Mucosa of stomach (tissue), 1 donor: ENCODE data around the gene CEP192.
A peak's percentile ranks its signal among the peaks of the same experiment; 100 is the strongest.

Experiments
- H3K27me3 ChIP-seq: one replicate; pipeline ENCODE4 v1.7.0; 2013; ENCODE audit warnings: mild to moderate bottlenecking, low read length; ENCODE audit not compliant: control insufficient read depth, insufficient read depth
- H3K36me3 ChIP-seq: one replicate; pipeline ENCODE4 v1.7.0; 2013; ENCODE audit warnings: low read length; ENCODE audit not compliant: control insufficient read depth, insufficient read depth
- H3K4me1 ChIP-seq: one replicate; pipeline ENCODE4 v1.7.0; 2013; ENCODE audit warnings: mild to moderate bottlenecking, low read length; ENCODE audit not compliant: control insufficient read depth, insufficient read depth
- H3K4me3 ChIP-seq: one replicate; pipeline ENCODE4 v1.7.0; 2013; ENCODE audit warnings: low read length
- H3K9ac ChIP-seq: one replicate; pipeline ENCODE4 v1.7.0; 2013; ENCODE audit warnings: mild to moderate bottlenecking, low read length, moderate library complexity
- H3K9me3 ChIP-seq: one replicate; pipeline ENCODE4 v1.7.0; 2013; ENCODE audit warnings: mild to moderate bottlenecking, low read length, moderate library complexity; ENCODE audit not compliant: control insufficient read depth
- donor health status: Pancreatic carcinoma.

CEP192 gene, protein sequence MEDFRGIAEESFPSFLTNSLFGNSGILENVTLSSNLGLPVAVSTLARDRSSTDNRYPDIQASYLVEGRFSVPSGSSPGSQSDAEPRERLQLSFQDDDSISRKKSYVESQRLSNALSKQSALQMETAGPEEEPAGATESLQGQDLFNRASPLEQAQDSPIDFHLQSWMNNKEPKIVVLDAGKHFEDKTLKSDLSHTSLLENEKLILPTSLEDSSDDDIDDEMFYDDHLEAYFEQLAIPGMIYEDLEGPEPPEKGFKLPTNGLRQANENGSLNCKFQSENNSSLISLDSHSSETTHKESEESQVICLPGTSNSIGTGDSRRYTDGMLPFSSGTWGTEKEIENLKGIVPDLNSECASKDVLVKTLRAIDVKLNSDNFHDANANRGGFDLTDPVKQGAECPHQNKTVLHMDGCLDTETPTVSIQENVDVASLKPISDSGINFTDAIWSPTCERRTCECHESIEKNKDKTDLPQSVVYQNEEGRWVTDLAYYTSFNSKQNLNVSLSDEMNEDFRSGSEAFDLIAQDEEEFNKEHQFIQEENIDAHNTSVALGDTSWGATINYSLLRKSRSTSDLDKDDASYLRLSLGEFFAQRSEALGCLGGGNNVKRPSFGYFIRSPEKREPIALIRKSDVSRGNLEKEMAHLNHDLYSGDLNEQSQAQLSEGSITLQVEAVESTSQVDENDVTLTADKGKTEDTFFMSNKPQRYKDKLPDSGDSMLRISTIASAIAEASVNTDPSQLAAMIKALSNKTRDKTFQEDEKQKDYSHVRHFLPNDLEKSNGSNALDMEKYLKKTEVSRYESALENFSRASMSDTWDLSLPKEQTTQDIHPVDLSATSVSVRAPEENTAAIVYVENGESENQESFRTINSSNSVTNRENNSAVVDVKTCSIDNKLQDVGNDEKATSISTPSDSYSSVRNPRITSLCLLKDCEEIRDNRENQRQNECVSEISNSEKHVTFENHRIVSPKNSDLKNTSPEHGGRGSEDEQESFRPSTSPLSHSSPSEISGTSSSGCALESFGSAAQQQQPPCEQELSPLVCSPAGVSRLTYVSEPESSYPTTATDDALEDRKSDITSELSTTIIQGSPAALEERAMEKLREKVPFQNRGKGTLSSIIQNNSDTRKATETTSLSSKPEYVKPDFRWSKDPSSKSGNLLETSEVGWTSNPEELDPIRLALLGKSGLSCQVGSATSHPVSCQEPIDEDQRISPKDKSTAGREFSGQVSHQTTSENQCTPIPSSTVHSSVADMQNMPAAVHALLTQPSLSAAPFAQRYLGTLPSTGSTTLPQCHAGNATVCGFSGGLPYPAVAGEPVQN (N-terminal part only)

DNA sequence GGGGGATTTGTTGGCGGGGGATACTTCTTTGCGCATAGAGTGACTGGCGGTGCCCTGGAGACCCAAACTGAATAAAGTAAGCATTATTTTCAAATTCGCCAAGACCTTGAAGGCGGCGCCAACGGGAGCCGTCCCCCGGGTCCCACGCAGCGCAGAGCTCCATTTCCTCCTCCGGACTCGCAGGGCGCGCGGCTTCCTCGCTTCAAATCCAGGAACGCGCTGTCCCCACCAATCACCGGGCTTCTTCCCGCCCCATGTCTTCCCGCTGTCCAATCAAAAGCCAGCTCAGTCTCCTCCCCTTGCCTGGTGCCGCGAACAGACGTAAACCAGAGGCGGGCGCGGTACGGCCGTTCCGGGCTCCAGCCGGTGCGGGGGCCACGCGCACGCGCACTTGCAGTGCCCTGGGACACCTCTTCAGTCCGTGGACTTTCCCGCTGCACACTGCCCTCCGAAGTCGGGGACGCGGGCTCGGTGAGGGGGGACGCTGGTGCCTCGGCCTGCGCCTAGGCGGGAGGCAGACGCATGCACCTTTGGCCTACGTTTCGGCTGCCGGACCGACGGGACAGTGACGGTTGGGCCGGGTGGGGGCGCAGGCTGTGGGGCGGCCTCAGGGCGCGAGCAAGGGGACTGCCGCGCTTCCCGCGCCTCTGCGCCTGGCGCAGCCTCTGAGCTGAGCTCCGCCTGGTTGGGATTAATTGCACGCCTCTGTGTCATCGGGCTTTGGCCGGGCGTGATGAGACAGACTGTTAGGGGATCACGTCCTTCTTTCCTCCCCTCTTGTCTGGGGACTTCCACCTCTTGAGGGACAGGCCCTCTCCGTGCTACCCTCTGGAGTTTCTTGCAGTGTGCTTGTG, at the start of gene CEP192:
TSS of gene CEP192 (plus strand) at position 396 of the 854 bp plus-strand sequence. CDS start 8,063 bp downstream, outside the sequence.
- H3K9ac ChIP-seq = peak within 1 kb of the TSS; percentile 78
- peaks cover 23% of the 10 kb centered on the region for H3K4me1 ChIP-seq
- no peaks in the 10 kb centered on the region for H3K27me3 ChIP-seq
- H3K4me3 ChIP-seq = peak within 1 kb of the TSS; percentile 93
- H3K36me3 ChIP-seq = no peaks in the 10 kb centered on the region
- no peaks in the 10 kb centered on the region for H3K9me3 ChIP-seq

DNA sequence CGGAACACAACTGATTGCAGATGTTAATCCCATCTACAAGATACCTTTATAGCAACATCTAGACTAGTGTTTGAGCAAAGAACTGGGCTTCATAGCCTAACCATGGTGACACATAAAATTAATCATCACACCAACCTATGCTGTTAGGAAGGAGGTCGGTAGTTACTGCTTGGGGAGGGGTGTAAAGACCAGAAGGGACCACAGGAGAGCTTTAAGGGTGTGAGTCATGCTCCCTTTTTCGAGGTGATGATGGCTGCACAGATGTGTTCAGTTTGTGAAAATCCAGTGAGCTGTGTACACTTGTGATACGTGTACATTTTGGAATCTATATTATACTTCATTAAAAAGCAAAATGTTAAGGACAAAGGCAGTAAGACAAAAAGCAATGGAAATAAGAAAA, 47.9 kb upstream of the CEP192 start:
- no peak overlapping the region for H3K9ac ChIP-seq
- H3K4me1 ChIP-seq = peaks cover 5% of the 10 kb centered on the region
- H3K36me3 ChIP-seq = no peaks in the 10 kb centered on the region
- H3K27me3 ChIP-seq = no peaks in the 10 kb centered on the region
- no peak overlapping the region for H3K4me3 ChIP-seq
- no peaks in the 10 kb centered on the region for H3K9me3 ChIP-seq

DNA sequence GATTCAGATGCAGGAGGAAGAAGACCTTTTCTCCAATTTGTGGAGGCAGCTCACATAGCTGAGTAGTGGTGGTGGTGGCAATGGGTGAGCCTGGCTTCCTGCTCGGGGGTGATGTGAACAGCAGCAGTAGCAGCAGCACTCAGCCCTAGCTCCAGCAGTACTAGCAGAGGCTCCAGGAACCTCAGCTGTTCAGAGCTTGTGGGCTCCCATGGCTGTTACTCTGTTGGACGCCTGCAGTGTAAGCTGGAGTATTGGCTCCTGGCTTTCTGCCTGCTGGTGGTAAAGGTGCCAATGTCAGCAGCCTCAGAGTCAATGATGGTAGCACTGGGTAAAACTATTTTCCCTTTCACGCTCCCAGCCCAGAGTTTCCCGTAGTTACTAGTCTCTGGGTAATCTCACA, 46.5 kb upstream of the CEP192 start:
- H3K27me3 ChIP-seq = no peaks in the 10 kb centered on the region
- H3K4me1 ChIP-seq = peaks cover 9% of the 10 kb centered on the region
- no peak overlapping the region for H3K4me3 ChIP-seq
- H3K9me3 ChIP-seq = no peaks in the 10 kb centered on the region
- H3K36me3 ChIP-seq = no peaks in the 10 kb centered on the region
- no peak overlapping the region for H3K9ac ChIP-seq

DNA sequence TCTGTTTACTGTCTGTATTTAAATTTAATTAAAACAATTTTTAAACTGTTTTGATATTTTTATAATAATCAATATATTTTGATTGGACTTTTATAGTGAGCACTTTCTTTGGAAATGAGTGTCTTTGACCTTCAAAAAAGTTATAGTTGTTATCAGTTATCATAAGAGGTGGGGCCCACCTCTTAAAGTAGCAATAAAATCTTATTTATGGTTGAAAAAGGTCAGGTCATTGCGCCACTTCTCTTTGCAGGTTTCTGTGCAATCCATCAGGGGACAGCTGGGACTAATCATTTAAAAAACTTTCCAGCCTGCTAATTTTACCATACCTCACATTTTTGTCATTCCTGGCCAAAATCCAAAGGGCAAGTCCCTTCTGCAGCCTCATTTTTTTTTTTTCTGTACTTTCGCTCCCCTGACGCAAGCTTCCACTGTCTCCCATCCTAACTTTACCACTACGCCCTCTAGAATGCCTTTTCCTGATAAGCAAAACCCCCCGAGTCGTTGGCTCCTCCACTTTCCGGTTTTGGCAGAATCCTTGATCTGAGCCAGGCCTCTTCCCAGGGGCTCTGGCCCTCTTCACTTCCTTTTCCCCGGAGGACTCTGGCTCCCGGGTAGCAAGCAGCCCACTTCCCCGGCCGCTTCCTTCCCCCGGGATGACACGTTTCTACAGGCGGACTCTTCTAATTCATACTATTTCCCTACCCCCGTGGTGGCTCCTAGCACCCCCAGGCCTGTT, 44.4 kb upstream of the CEP192 start:
- Histone ChIP-seq H3K27me3 (no peaks in the 10 kb centered on the region), H3K9ac (peak overlapping the region; percentile 71), H3K36me3 (no peaks in the 10 kb centered on the region), H3K9me3 (no peaks in the 10 kb centered on the region), H3K4me1 (peaks cover 9% of the 10 kb centered on the region), H3K4me3 (peak overlapping the region; percentile 29)

DNA sequence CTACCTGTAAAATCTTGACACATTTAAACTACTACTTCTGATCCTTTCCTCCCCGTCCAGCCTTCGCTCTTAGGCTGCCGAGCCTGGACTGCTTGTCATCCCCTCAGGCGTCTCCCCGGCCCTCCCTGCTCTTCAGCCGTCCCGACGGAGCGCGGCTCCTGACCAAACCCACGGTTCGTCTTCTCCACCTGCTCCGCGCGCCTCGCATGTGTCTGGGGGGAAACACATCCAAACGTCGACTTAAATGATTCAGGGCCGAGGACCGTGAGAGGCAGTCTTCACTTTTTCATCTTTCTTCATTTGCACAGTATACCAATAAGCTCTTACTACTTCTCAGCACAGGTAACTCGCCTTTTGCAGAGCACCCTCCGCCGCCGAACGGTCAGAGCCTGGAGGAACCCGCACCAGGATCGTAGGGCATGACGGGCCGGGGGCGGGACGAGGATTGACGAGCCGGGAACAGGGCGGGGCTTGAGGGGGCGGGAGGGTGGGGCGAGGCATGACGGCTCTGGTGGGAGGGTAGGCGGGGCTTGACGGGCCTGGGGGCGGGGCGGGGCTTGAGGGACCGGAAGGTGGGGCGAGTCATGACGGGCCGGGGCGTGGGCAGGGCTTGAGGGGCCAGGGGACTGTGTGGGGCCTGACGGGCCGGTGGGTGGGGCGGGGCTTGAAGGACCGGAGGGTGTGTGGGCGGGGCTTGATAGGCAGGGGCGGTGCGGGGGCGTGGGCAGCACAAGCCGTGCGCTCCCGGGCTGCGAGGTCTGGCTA, 43.7 kb upstream of the CEP192 start, which contains the start of gene SEH1L:
TSS of gene SEH1L (plus strand) at position 727 of the 765 bp plus-strand sequence. CDS start 111 bp downstream, outside the sequence.
- H3K9me3 ChIP-seq = no peaks in the 10 kb centered on the region
- H3K4me3 ChIP-seq = peak within 1 kb of the TSS; percentile 82
- no peaks in the 10 kb centered on the region for H3K27me3 ChIP-seq
- peaks cover 9% of the 10 kb centered on the region for H3K4me1 ChIP-seq
- H3K9ac ChIP-seq = peak within 1 kb of the TSS; percentile 74
- H3K36me3 ChIP-seq = no peaks in the 10 kb centered on the region

DNA sequence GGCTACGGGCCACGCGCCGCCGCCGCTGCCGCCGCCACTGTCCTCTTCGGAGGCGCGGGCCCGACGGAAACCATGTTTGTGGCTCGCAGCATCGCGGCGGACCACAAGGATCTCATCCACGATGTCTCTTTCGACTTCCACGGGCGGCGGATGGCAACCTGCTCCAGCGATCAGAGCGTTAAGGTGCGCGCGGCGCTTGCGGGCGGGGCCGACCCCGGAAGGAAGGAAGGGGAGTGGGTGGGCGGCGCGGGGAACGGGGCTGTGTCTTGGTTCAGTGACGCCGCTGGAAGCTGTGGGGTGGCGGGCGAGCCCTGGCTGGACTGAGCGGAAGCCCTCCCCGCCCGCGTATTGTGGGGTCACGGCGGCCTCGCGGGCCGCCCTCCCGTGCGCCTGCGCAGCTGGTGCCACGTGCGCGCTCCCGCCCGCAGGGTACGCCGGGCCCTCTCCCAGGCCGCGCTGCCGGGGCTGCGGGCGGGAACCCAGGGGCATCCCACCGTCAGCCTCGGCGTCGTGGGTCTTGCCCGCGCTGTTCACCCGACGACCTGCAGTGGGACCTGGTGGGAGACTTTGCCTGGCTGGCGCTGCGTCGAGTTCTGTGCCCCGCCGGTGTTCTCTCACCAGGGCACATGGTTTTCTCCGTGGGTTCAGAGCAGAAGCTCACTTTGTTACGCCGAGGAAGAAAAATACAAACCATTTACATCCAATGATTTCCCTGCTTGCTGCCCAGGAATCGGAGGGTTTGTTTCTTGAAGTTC, 42.9 kb upstream of the CEP192 start:
- Histone ChIP-seq H3K9me3 (no peaks in the 10 kb centered on the region), H3K4me3 (peak overlapping the region; percentile 82), H3K9ac (peak overlapping the region; percentile 74), H3K4me1 (peaks cover 9% of the 10 kb centered on the region), H3K27me3 (no peaks in the 10 kb centered on the region), H3K36me3 (no peaks in the 10 kb centered on the region)

DNA sequence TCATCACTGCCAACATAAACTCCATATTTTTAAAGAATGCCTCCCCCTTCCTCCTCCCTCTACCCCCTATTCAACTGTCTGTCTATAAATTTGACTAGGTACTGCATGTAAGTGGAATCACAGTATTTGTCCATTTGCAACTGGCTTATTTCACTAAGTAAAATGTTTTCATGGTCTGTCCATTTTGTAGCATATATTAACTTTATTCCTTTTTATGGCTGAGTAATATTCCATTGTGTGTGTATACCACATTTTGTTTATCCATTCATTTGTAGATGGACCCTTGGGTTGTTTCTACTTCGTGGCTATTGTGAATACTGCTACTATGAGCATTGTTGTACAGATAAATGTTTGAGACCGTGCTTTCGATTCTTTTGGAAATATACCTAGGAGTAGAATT, 32.7 kb upstream of the CEP192 start:
- H3K4me1 ChIP-seq = peaks cover 7% of the 10 kb centered on the region
- no peak overlapping the region for H3K4me3 ChIP-seq
- peaks cover 2% of the 10 kb centered on the region for H3K36me3 ChIP-seq
- no peaks in the 10 kb centered on the region for H3K9me3 ChIP-seq
- H3K9ac ChIP-seq = no peak overlapping the region
- H3K27me3 ChIP-seq = no peaks in the 10 kb centered on the region

DNA sequence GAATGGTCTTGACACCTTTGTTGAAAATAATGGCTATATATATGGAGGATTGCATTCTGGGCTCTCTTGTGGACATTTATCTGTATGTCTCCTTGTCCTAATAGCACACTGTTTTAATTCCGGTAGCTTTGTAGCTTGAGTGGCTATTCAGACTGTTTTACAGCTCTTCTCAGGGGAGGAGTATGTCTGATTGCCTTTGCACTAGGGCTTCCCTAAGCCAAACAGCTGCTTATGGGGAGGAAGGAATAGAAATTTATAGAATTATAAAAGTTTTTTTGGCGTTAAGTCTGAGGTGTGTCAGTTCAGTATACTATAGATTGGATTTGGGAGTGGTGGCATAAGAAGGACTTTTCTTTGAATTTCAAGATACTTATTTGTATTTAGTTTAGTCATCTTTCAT, 30.8 kb upstream of the CEP192 start:
- Histone ChIP-seq H3K27me3 (no peaks in the 10 kb centered on the region), H3K9me3 (no peaks in the 10 kb centered on the region), H3K36me3 (peaks cover 6% of the 10 kb centered on the region), H3K4me1 (peaks cover 7% of the 10 kb centered on the region), H3K4me3 (no peak overlapping the region), H3K9ac (no peak overlapping the region)

DNA sequence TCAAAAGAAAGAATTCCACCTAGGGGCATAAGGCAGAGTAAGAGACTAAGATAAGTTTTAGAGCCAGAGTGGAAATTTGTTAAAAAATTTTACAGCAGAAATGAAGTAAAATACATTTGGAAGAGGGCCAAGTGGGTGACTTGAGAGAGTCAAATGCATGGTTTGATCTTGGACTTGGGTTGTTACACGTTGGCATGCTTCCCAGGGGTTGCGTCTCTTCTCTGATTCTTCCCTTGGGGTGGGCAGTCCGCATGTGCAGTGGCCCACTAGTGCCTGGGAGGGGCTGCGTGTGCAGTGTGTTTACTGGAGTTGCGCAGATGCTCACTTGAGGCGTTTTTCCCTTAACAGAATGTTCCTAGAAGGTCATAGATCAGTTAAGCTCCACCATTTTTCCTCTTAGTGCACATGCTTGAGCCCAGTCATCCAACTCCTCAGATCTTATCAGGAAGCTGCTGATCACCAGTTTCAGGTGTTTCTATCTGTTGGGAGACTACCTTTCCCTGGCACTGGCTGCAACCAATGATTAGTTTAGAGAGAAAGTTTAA, 30.2 kb upstream of the CEP192 start:
- no peaks in the 10 kb centered on the region for H3K9me3 ChIP-seq
- H3K36me3 ChIP-seq = peaks cover 6% of the 10 kb centered on the region

More for the DNA sequence above, 30.2 kb upstream of the CEP192 start:
- Histone ChIP-seq H3K9ac (no peak overlapping the region), H3K4me1 (peaks cover 7% of the 10 kb centered on the region), H3K27me3 (no peaks in the 10 kb centered on the region), H3K4me3 (no peak overlapping the region)
